Panc1 (cell line): ENCODE results near the gene SPINK7.

Experiments used
- CTCF ChIP-seq: fragments of 450-650 bp; IDR thresholded peaks from 2 replicates; pipeline ENCODE4 v1.5.1; 2017; ENCODE audit warnings: mild to moderate bottlenecking
- POLR2AphosphoS5 ChIP-seq: IDR thresholded peaks from 2 replicates; pipeline ENCODE4 v1.6.1; 2012; ENCODE audit warnings: mild to moderate bottlenecking, low read depth, low read length, moderate library complexity
- REST ChIP-seq, 2 experiments: IDR thresholded peaks; 2 replicates each; pipeline ENCODE4 v1.6.1; 2011 to 2012; ENCODE audit warnings: low read depth in 2 of 2, control low read depth in 1 of 2, low read length in 1 of 2, mild to moderate bottlenecking in 1 of 2, moderate library complexity in 1 of 2; ENCODE audit not compliant: insufficient read depth in 1 of 2
- SIN3A ChIP-seq: IDR thresholded peaks from 2 replicates; pipeline ENCODE4 v1.6.1; 2012; ENCODE audit warnings: low read depth, mild to moderate bottlenecking, low read length, moderate library complexity, borderline replicate concordance; ENCODE audit not compliant: insufficient read depth
- TCF7L2 ChIP-seq: IDR thresholded peaks from 2 replicates; pipeline ENCODE4 v1.6.1; 2011; ENCODE audit warnings: mild to moderate bottlenecking, low read depth, low read length, inconsistent platforms

DNA sequence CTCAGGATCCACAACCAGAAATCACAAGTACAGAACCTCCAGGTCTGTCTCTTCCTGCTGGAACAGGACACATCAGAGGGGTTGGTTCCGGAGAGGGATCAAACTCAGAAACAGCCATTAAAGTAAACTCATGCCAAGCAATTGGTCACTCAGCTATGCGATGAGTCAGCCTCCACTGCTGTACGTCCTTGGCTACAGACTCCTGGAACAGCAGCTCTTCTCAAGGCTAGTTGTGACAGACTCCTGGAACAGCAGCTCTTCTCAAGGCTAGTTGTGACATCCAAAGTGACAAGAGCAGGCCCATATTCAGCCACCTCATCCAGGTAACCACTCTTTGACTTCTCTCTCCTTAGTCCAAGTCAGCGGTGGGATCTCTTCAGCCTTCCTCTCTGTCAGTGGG lies 43.7 kb upstream of the SPINK7 start, which contains the start of gene SPINK13:
- no peak for TF ChIP-seq CTCF
- no peak for TF ChIP-seq POLR2AphosphoS5
- TF ChIP-seq REST (IDR thresholded peaks at IDR 0.05; ENCODE audit: insufficient read depth in 1 of 2, low read depth in 2 of 2, low read length in 1 of 2), result no peak
- TF ChIP-seq TCF7L2, result no peak
- no peak for TF ChIP-seq SIN3A
